Activated T-cell treated with anti-CD3 and anti-CD28 coated beads for 24 hours (primary cell): ENCODE results near the gene DGLUCY.
"Not testable (repeated sequence)": the region's sequence is repeated elsewhere in the genome, so short reads cannot be mapped to it uniquely, and the experiment has no call there.

Experiments
- DNase-seq: peaks from one replicate; pipeline ENCODE4 v3.0.0-alpha.2; 2020; ENCODE audit warnings: low read depth

Gene DGLUCY

DNA sequence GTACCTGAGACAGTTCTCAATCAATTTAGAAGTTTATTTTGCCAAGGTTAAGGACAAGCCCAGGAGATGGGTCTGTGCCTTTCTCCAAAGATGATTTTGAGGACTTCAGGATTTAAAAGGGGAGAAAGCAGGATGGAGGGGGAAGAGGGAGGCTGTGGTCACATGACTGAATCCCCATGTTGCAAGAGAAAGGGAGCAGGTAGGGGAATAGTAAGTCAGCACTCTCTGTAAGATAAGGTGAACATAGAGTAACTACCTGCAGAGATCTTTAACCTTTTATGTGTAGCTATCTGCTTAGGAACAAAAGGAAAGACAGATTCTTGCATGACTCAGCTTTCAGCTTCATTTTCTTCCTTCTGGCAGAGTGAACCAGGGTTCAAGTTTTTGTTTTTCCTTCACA, 25.9 kb downstream of the DGLUCY start:
- DNase-seq, result no peak

GRCh38 chr14:91140672-91141071, 26.8 kb downstream of the DGLUCY start:
- no peak for DNase-seq

GRCh38 chr14:91142214-91142668, 28.4 kb downstream of the DGLUCY start:
- no peak for DNase-seq

DNA sequence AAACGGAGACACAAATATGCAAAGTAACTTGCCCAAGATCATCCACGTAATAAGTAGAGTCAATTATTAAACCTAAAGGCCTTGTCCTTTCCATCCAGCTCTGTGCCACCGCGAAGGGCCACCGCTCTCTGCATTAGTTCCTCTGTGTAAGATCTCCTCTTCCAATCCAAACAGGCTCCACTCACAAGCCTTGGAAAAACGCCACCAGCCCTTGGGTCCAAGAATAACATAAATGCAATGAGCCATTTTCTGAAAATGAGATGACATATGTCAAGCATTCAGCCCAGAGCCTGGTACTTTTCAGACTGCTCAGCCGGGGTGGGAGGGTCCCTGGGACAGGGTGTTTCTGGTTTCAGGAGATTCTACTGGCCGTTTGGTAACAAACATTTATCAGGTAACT, 30.0 kb downstream of the DGLUCY start:
- no peak for DNase-seq

- DNase-seq, result no peak
These were observed 30.7 kb downstream of the DGLUCY start for GRCh38 chr14:91144425-91145145.

- no peak for DNase-seq
These were observed 31.7 kb downstream of the DGLUCY start for GRCh38 chr14:91145391-91146160.

- no peak for DNase-seq
These were observed 32.8 kb downstream of the DGLUCY start for GRCh38 chr14:91146661-91147060.

DNA sequence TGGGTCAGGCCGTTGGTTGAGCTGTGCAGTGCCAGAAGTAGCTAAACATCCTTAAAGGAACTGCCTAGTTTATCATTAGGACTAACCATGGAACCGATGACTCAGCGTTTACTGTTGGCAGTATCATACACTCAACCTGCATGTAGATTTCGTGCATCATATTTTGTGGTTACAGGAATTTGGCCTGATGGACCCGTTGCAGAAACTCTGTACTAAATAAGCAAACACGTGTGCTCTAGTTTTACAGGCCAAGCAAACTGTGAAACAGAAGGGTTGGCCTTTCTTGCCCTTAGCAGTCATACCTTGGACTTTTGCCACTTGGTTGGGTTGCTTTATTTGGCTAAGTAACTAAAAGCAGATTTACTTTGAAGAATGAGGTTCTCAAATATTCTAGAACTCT, 35.6 kb downstream of the DGLUCY start:
- no peak for DNase-seq

- no peak for DNase-seq
These were observed 38.6 kb downstream of the DGLUCY start for GRCh38 chr14:91152499-91152898.

- no peak for DNase-seq
These were observed 39.5 kb downstream of the DGLUCY start for GRCh38 chr14:91153360-91153759.

- no peak for DNase-seq
These were observed 41.2 kb downstream of the DGLUCY start for GRCh38 chr14:91154851-91155625.

- no peak for DNase-seq
These were observed 41.8 kb downstream of the DGLUCY start for GRCh38 chr14:91155626-91156089.

GRCh38 chr14:91156142-91156666, 42.3 kb downstream of the DGLUCY start:
- DNase-seq, result not testable (repeated sequence)

DNA sequence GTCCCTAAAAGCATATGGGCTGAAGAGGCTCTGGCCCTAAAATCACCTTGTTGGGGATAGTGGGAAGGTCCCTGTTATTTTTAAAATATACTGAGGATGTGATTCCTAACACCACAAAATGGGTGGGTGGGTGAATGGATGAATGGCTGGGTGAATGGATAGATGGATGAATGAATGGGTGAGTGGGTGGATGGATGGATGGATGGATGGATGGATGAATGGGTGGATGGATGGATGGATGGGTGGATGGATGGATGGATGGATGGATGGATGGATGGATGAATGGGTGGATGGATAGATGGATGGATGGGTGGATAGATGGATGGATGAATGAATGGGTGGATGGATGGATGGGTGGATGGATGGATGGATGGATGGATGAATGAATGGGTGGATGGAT, 43.0 kb downstream of the DGLUCY start:
- DNase-seq, result not testable (repeated sequence)

- no peak for DNase-seq
These were observed 44.4 kb downstream of the DGLUCY start for GRCh38 chr14:91158091-91158790.

- no peak for DNase-seq
These were observed 45.3 kb downstream of the DGLUCY start for GRCh38 chr14:91159182-91159581.

DNA sequence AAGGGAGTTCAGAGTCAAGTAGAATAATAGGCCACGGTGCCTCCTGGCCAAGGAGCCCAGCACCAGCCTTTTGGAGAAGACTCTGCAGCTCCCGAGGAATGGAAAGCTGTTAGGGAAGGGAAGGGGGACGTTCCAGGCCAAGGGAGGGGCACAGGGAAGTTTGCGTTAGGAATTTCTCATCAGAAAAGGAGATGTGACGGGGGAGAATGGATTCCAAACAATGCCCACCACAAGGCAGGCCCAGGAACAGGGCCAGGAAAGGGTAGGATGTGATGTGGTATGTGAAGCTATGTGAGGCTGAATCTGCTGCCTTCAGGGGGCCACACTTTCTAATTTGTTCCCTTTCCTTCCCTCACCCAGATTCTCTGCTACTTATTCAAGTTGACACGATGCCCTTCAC, 46.0 kb downstream of the DGLUCY start:
- no peak for DNase-seq

DNA sequence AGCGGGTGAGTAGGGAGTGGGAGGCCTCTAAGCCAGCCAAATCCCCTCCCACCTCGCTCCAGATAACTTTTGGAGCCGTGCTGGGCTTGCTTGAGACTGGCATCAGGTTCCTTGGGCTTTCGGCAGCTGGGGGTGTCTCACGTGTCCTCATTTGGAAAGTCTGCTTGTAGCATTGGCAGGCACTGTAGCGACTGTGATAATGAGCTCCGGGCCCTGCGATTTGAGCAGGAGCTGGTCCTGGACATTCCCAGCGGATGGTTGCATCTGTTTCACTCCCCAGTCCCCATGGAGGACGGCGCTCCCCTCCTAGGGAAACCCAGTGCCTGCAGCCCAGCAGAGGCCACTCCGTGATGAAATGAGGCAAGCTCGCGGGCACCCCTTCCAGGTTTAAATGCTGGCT, 49.4 kb downstream of the DGLUCY start:
- no peak for DNase-seq

- DNase-seq, result no peak
These were observed 50.8 kb downstream of the DGLUCY start for GRCh38 chr14:91164676-91165075.

GRCh38 chr14:91167380-91167770, 53.5 kb downstream of the DGLUCY start:
- no peak for DNase-seq

GRCh38 chr14:91169951-91170350, 56.1 kb downstream of the DGLUCY start:
- no peak for DNase-seq
